ENCODE data around the gene DGUOK.
A peak's percentile ranks its signal among the peaks of the same experiment; 100 is the strongest.

The DGUOK gene

GRCh38 chr2:73983322-73984202, 56.9 kb downstream of the DGUOK start:
- DNase-seq, result no peak

GRCh38 chr2:73984203-73984921, 57.7 kb downstream of the DGUOK start, which contains the start of gene TET3:
Gene TET3 (plus strand): TSS chr2:73984910. CDS start chr2:73986404, 1,494 bp downstream.
- DNase-seq, result peak; percentile 64

GRCh38 chr2:73984922-73985307, 58.2 kb downstream of the DGUOK start:
- DNase-seq, result peak; percentile 70

- peak; percentile 74 for DNase-seq
Measured at GRCh38 chr2:73985308-73986084, 58.8 kb downstream of the DGUOK start.

GRCh38 chr2:73986085-73986681, 59.5 kb downstream of the DGUOK start:
- DNase-seq, result no peak

GRCh38 chr2:73987109-73987947, 60.6 kb downstream of the DGUOK start:
- no peak for DNase-seq

- DNase-seq, result no peak
Measured at GRCh38 chr2:73987948-73988700, 61.4 kb downstream of the DGUOK start.

GRCh38 chr2:73989972-73990371, 63.3 kb downstream of the DGUOK start:
- no peak for DNase-seq

- DNase-seq, result no peak
Measured at GRCh38 chr2:73990531-73990930, 63.9 kb downstream of the DGUOK start.

- DNase-seq, result no peak
Measured at GRCh38 chr2:73992036-73992435, 65.4 kb downstream of the DGUOK start.

- DNase-seq, result no peak
Measured at GRCh38 chr2:73993376-73993775, 66.7 kb downstream of the DGUOK start.

- DNase-seq, result no peak
Measured at GRCh38 chr2:73993778-73994177, 67.1 kb downstream of the DGUOK start.

- no peak for DNase-seq
Measured at GRCh38 chr2:73994178-73994831, 67.6 kb downstream of the DGUOK start.

GRCh38 chr2:73995810-73996209, 69.1 kb downstream of the DGUOK start:
- DNase-seq, result no peak

GRCh38 chr2:73997813-73998212, 71.1 kb downstream of the DGUOK start:
- DNase-seq, result no peak

- DNase-seq, result peak; percentile 34
Measured at GRCh38 chr2:73998451-73998850, 71.8 kb downstream of the DGUOK start.

- no peak for DNase-seq
Measured at GRCh38 chr2:73998933-73999332, 72.3 kb downstream of the DGUOK start.

- no peak for DNase-seq
Measured at GRCh38 chr2:73999881-74000597, 73.4 kb downstream of the DGUOK start.

- no peak for DNase-seq
Measured at GRCh38 chr2:74000666-74001065, 74.0 kb downstream of the DGUOK start.

- DNase-seq, result no peak
Measured at GRCh38 chr2:74001121-74001520, 74.4 kb downstream of the DGUOK start.

Measured in stimulated activated CD4-positive, alpha-beta T cell treated with anti-CD3 and anti-CD28 coated beads, Interleukin-4, amount 100 ng/mL, for 24 hours (primary cell).